Ovary (tissue), 9 donors: Measurements from ENCODE around the gene RXFP2. TPM values are rescaled to one million over a fixed set of nuclear protein-coding genes. Genes with fewer than 3 reads are reported as not detected.

Experiments used
- DNase-seq, 5 donors: peaks; one replicate each; pipeline ENCODE4 v3.0.0-alpha.2; 2019 to 2020
- H3K27ac ChIP-seq, 2 donors: fragments of 200-600 bp; one replicate each; pipeline versions ENCODE4 v1.5.1 to v1.8.0; 2019 to 2022
- H3K27me3 ChIP-seq: fragments of 200-600 bp; one replicate; pipeline ENCODE4 v1.8.0; 2022
- H3K36me3 ChIP-seq: fragments of 200-600 bp; sonication (generic); one replicate; pipeline ENCODE4 v1.5.1; 2019
- H3K4me1 ChIP-seq: one replicate; pipeline ENCODE4 v1.8.1; 2013; ENCODE audit warnings: mild to moderate bottlenecking, moderate library complexity; ENCODE audit not compliant: insufficient read depth
- H3K4me3 ChIP-seq: fragments of 200-600 bp; sonication (generic); one replicate; pipeline ENCODE4 v1.5.1; 2017
- H3K9me3 ChIP-seq, 2 donors: fragments of 200-600 bp in 1 of 2; sonication (generic) in 1 of 2; one replicate each; pipeline versions ENCODE4 v1.5.1 to v1.8.1; 2013 to 2019; ENCODE audit warnings: mild to moderate bottlenecking in 1 of 2, moderate library complexity in 1 of 2
- EP300 ChIP-seq: sonication (generic); formaldehyde crosslinking; IDR thresholded peaks from one replicate; pipeline ENCODE4 v1.6.1; 2017; ENCODE audit warnings: antibody characterized with exemption
- POLR2A ChIP-seq: fragments of 450-650 bp; IDR thresholded peaks from one replicate; pipeline ENCODE4 v1.6.1; 2017; ENCODE audit warnings: antibody characterized with exemption, mild to moderate bottlenecking, moderate library complexity
- WGBS, 3 donors: extraction: QIAGEN DNeasy Blood & Tissue Kit in 1 of 3; methylation state at CpG; one replicate each; pipeline versions ENCODE4 v1.1.5 to v1.1.7; 2013 to 2017; 5-methylcytosine and 5-hydroxymethylcytosine counted together
- intact Hi-C, 4 donors: fragments of 100-400 bp; cut with DNase I; formaldehyde crosslinking; loops; one replicate each; pipeline versions ENCODE4 v1.11.0 to v1.15.1; 2022 to 2023
- polyA plus RNA-seq, 2 donors: library from polyadenylated mRNA; stranded (reverse); fragments of 200-250 nt in 1 of 2; fragments of 350-450 nt in 1 of 2; fragmentation: Illumina TruSeq in 1 of 2; extraction: RNeasy Lipid Tissue Mini Kit (QIAGEN cat#74804) in 1 of 2; gene quantifications; one replicate each; pipeline ENCODE4 v1.2.3, GENCODE V29; 2013 to 2014
- total RNA-seq, 7 donors: library from RNA; depleted of rRNA in 2 of 7; stranded (reverse); fragments of >200 nt in 2 of 7; fragmentation: NEBNext Ultra II Directional in 3 of 7; extraction: Animal tissue kit (Norgen Biotek cat#: 25700) in 3 of 7; gene quantifications; one replicate each; pipeline versions ENCODE4 v1.1.0 to v1.2.4, GENCODE V29; 2016 to 2023
- TF ChIP-seq, protein P1 (sequence below), 3 donors: fragments of 450-650 bp in 2 of 3; fragments of 200-600 bp in 1 of 3; IDR thresholded peaks; one replicate each; pipeline versions ENCODE4 v1.5.1 to v1.8.0; 2016 to 2022; ENCODE audit warnings: antibody characterized with exemption in 3 of 3, mild to moderate bottlenecking in 1 of 3
- donor health status: DM: no; HTN: no; CAD: no; lungs with moderate emphysema.
- donor health status: DM: no; HTN: no; CAD: no.
- donor health status: Bipolar disorder and iron deficiency.
- donor health status: DM: yes; HTN: yes; CAD: no.
- donor health status: DM: no; HTN: no; CAD: no.
- donor health status: DM: yes; HTN: yes; CAD: no.

Gene RXFP2
- total and polyA plus RNA-seq, 9 donors = 0.34 to 1.6 (median 0.63) TPM; not detected in 6

DNA sequence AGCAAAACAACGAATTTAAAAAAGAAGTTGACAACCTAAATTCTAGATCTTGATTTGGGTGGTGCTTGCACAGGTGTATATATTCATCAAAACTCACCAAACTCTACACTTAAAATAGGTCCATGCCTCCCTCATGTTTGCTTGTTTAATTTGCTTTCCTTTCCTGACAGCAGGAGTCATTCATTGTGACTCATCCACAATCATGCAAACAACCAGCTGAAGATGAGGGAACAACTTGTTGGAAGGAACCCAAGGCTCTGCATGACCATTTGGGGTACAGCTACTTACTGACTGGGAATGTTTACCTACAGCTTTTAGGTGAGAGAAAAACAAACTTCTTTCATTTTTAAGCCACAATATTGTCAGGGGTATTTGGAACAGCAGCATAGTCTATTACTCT is 96.6 kb downstream of the RXFP2 start:
- TF ChIP-seq EP300 (no peak), POLR2A (no peak)
- TF ChIP-seq, protein P1, sequence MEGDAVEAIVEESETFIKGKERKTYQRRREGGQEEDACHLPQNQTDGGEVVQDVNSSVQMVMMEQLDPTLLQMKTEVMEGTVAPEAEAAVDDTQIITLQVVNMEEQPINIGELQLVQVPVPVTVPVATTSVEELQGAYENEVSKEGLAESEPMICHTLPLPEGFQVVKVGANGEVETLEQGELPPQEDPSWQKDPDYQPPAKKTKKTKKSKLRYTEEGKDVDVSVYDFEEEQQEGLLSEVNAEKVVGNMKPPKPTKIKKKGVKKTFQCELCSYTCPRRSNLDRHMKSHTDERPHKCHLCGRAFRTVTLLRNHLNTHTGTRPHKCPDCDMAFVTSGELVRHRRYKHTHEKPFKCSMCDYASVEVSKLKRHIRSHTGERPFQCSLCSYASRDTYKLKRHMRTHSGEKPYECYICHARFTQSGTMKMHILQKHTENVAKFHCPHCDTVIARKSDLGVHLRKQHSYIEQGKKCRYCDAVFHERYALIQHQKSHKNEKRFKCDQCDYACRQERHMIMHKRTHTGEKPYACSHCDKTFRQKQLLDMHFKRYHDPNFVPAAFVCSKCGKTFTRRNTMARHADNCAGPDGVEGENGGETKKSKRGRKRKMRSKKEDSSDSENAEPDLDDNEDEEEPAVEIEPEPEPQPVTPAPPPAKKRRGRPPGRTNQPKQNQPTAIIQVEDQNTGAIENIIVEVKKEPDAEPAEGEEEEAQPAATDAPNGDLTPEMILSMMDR (IDR thresholded peaks at IDR 0.05) = no peak
- 67 to 84% (median 78%) methylated on average over 1 of the region's 1 CpG for WGBS, 3 donors
- Histone ChIP-seq H3K9me3 (no peaks in the 10 kb centered on the region), H3K4me3 (no peak overlapping the region), H3K36me3 (no peaks in the 10 kb centered on the region), H3K27ac (no peak overlapping the region), H3K27me3 (no peaks in the 10 kb centered on the region), H3K4me1 (no peaks in the 10 kb centered on the region)
- DNase-seq = no peak
- intact Hi-C loops = no loop called here

DNA sequence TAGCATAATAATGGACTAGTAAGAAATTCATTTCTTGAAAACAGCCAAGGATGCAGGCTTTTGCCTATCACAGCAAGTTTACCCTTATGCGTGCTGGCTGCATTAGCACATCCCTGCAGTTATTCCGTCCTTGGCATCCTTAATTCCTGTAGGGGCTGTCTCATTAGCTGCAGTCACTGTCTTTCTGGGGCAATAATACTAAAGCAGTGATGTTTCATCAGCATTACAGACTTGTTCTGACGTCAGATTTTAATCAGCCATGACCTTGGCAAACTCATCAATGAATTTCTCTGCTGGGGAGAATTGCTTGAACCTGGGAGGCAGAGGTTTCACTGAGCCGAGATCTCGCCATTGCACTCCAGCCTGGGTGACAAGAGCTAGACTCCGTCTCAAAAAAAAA is 103.7 kb downstream of the RXFP2 start:
- H3K9me3 ChIP-seq = no peaks in the 10 kb centered on the region
- intact Hi-C loops = no loop called here
- H3K27me3 ChIP-seq = no peaks in the 10 kb centered on the region
- TF ChIP-seq POLR2A = no peak
- no peak for TF ChIP-seq EP300
- TF ChIP-seq, protein P1 (IDR thresholded peaks at IDR 0.05) = no peak
- no peak overlapping the region for H3K27ac ChIP-seq
- H3K4me1 ChIP-seq = no peaks in the 10 kb centered on the region
- DNase-seq = no peak
- H3K4me3 ChIP-seq = no peak overlapping the region
- H3K36me3 ChIP-seq = no peaks in the 10 kb centered on the region
- 61 to 66% (median 63%) methylated on average over 6 of the region's 6 CpGs for WGBS, 3 donors

DNA sequence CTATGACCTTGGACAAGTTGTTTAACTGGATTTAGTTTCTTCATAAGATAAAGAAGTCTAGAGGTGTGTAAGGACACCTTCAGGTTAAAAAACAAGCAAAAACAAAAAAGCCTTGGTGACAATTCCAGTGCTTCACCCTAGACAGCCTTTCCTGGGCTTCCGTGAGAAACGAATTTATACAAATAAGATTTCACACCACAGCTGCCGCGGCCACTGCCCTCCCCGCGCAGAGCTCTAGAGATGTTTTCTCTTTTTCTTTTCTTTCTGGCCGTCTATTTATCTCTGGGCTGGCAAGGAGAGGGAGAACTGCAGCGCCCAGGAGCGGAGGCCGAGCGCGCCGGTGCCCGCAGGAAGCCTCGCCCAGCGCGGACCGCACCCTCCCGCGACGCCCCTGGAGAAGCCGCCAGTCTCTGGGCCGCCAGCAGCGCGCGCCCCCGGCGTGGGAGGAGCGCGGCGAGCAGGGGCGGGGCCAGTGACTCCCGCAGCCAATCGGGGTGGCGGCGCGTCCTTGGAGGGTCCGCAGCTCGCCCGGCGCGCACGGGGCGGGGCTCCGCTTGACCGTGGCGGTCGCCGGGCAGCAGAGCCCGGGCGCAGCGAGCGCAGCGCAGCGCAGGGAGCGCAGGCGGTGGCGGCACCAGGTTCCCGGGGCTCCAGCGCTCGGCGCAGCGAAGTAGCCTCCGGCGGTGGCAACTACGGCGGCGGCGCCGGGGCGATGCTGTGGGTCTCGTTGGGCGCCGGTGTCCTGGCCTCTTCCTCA is 107.0 kb downstream of the RXFP2 start:
- no peaks in the 10 kb centered on the region for H3K9me3 ChIP-seq
- 0 to 1% (median 0%) methylated on average over 53 to 74 of the region's 74 CpGs for WGBS, 3 donors
- H3K4me1 ChIP-seq = peaks cover 1% of the 10 kb centered on the region
- peak overlapping the region; percentile 61 for H3K4me3 ChIP-seq
- TF ChIP-seq, protein P1 (IDR thresholded peaks at IDR 0.05) = no peak
- TF ChIP-seq POLR2A (no peak), EP300 (no peak)
- H3K36me3 ChIP-seq = no peaks in the 10 kb centered on the region
- no peak overlapping the region for H3K27ac ChIP-seq
- DNase-seq = peak; percentile 68 to 92 (median 84)
- intact Hi-C loops = no loop called here
- H3K27me3 ChIP-seq = no peaks in the 10 kb centered on the region

DNA sequence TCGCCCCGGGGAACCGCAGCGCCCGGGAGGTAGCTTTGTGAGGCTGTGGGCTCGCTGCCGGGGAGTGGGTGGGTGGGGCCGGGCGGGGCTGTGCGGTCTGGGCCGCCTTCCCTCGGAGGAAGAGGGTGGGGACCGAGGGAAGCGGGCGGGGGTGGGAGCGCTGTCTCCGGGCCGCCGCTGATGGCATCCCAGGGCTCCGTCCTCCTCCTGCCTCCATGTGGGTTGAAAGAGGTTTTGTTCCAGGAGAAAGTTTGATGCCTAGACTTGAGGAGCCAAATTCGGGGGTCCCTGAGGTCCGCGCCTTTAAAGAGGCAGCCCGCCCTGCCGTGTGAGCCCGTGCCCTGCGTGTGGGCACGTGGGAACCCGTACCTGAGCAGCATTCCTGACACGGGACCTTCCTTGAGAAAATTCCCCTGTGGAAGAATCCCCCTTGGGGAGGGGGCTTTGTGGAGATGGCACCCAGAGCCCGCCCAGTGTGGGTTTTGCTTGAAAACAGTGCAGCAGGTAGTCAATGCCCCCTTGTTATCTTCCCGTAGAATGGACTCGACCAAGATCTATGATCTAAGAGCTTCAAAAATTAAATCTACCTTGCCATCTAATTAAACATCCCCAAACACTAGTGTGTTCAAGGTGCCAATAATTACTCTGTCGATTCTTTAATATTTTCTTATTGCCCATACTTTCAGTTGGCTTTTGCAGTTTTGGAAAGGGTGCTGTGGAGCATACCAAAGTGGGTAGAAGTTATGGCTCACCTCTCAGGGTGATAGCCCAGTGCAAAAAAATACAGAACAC is 107.8 kb downstream of the RXFP2 start:
- TF ChIP-seq EP300 = no peak
- no peak for TF ChIP-seq POLR2A
- TF ChIP-seq, protein P1 (IDR thresholded peaks at IDR 0.05) = no peak
- Histone ChIP-seq H3K27ac (no peak overlapping the region), H3K27me3 (no peaks in the 10 kb centered on the region), H3K4me3 (peak overlapping the region; percentile 61), H3K36me3 (no peaks in the 10 kb centered on the region), H3K4me1 (peaks cover 2% of the 10 kb centered on the region), H3K9me3 (no peaks in the 10 kb centered on the region)
- intact Hi-C loops = no loop called here
- WGBS, 3 donors = 5 to 11% (median 11%) methylated on average over 16 to 34 of the region's 34 CpGs
- peak in 1 of 5 donors; percentile 12 for DNase-seq
